Heart left ventricle (tissue), 13 donors: ENCODE data around the gene USF2.

Source experiments
- POLR2A ChIP-seq, 2 donors: fragments of 450-650 bp; IDR thresholded peaks; one replicate each; pipeline ENCODE4 v1.6.1; 2017; ENCODE audit warnings: antibody characterized with exemption in 2 of 2, mild to moderate bottlenecking in 2 of 2, moderate library complexity in 2 of 2
- TF ChIP-seq, protein P1 (sequence below), 12 donors: fragments of 200-600 bp; sonication (generic) in 4 of 12; IDR thresholded peaks; one replicate each; pipeline versions ENCODE4 v1.5.0 to v1.8.0; 2018 to 2022; ENCODE audit warnings: antibody characterized with exemption in 12 of 12, mild to moderate bottlenecking in 5 of 12
- donor health status: ischemic (EF 13 %, LVEDD 7.1; RV severe dilation, severe dysfunction).
- donor health status: DM: no; HTN: yes; CAD: no.
- donor health status: DM: no; HTN: no; CAD: no.
- donor health status: ischemic (EF 25% LVEDD 6.9; RV normal size, moderate dysfunction).
- donor health status: ischemic (EF 25% LVEDD 5.7; RV mildly dilated, moderate dysfunction).
- donor health status: ischemic (EF 35%, LVEDD 5.7; RV mildly dilated, moderate dysfunction).
- donor health status: nonischemic (EF 11% LVEDD 7.7; RV severe dilation, severe dysfunction).
- donor health status: DM: yes; HTN: yes; CAD: no.
- donor health status: PGD.
- donor health status: ischemic (EF 29% LVEDD 5.4; RV normal size, mild dysfunction).
- donor health status: nonischemic (EF 23%, LVEDD 6.1; RV moderate dilation, normal function).

DNA sequence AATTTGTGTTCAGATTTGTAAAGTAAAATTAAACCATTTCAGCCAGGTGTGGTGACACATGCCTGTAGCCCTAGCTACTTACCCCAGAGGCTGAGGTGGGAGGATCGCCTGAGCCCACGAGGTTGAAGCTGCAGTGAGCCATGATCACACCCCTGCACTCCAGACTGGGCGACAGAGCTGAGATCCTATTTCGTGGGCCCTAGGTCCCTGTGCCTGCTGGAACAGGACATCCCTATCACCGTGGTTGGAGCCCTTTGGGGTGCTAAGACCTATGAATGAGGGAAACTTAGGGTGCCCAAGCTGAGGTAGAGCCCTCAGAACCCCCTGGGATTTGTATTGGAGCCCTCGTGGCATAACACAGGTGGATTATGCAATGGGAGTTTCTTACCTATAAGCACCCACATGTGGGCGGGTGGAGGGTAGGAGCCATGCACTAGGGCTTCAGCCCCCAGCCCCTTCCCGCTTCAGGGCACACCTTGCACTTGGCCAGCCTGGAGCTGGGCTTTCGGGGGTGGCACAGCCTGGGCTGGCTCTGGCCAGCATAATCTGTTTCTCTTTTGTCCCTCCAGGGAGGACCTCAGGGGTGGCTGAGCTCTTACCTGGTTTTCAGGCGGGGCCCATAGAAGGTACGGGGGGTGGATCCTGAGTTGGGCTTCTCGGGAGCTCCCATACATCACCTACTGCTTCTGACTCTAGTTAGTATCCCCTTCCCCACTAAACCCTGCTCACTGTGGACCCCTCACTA, 7.2 kb upstream of the USF2 start:
- TF ChIP-seq, protein P1, sequence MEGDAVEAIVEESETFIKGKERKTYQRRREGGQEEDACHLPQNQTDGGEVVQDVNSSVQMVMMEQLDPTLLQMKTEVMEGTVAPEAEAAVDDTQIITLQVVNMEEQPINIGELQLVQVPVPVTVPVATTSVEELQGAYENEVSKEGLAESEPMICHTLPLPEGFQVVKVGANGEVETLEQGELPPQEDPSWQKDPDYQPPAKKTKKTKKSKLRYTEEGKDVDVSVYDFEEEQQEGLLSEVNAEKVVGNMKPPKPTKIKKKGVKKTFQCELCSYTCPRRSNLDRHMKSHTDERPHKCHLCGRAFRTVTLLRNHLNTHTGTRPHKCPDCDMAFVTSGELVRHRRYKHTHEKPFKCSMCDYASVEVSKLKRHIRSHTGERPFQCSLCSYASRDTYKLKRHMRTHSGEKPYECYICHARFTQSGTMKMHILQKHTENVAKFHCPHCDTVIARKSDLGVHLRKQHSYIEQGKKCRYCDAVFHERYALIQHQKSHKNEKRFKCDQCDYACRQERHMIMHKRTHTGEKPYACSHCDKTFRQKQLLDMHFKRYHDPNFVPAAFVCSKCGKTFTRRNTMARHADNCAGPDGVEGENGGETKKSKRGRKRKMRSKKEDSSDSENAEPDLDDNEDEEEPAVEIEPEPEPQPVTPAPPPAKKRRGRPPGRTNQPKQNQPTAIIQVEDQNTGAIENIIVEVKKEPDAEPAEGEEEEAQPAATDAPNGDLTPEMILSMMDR (IDR thresholded peaks at IDR 0.05): no peak
- TF ChIP-seq POLR2A (IDR thresholded peaks at IDR 0.05): no peak
